NCI-H2029 (cell line): ENCODE results near the gene DLG2.
A peak's percentile ranks its signal among the peaks of the same experiment; 100 is the strongest.
"Not testable (repeated sequence)": the region's sequence is repeated elsewhere in the genome, so short reads cannot be mapped to it uniquely, and the experiment has no call there.

ENCODE experiments used
- DNase-seq: peaks from one replicate; lab custom pipeline; 2025; lab: John Stamatoyannopoulos, UW

DLG2 gene

GRCh38 chr11:85444479-85444878 is 182.7 kb downstream of the DLG2 start:
- no peak for DNase-seq

- DNase-seq: no peak
Measured at GRCh38 chr11:85440273-85440672, 186.9 kb downstream of the DLG2 start.

- DNase-seq: no peak
Measured at GRCh38 chr11:85438328-85438727, 188.8 kb downstream of the DLG2 start.

GRCh38 chr11:85431319-85431718 is 195.8 kb downstream of the DLG2 start:
- no peak for DNase-seq

GRCh38 chr11:85423794-85424193 is 203.3 kb downstream of the DLG2 start:
- DNase-seq: no peak

GRCh38 chr11:85423316-85423715 is 203.8 kb downstream of the DLG2 start:
- DNase-seq: no peak

GRCh38 chr11:85414175-85414574 is 213.0 kb downstream of the DLG2 start:
- DNase-seq: no peak

- DNase-seq: no peak
Measured at GRCh38 chr11:85407648-85408047, 219.5 kb downstream of the DLG2 start.

GRCh38 chr11:85406841-85407240 is 220.3 kb downstream of the DLG2 start:
- no peak for DNase-seq

GRCh38 chr11:85406316-85406715 is 220.8 kb downstream of the DLG2 start:
- DNase-seq: no peak

- peak; percentile 9 for DNase-seq
Measured at GRCh38 chr11:85395515-85396055, 231.6 kb downstream of the DLG2 start.

GRCh38 chr11:85394283-85394682 is 232.9 kb downstream of the DLG2 start:
- no peak for DNase-seq

- no peak for DNase-seq
Measured at GRCh38 chr11:85391141-85391540, 236.0 kb downstream of the DLG2 start.

- no peak for DNase-seq
Measured at GRCh38 chr11:85385547-85385946, 241.6 kb downstream of the DLG2 start.

- no peak for DNase-seq
Measured at GRCh38 chr11:85385111-85385510, 242.0 kb downstream of the DLG2 start.

GRCh38 chr11:85379066-85379465 is 248.1 kb downstream of the DLG2 start:
- DNase-seq: no peak

GRCh38 chr11:85377901-85378300 is 249.2 kb downstream of the DLG2 start:
- DNase-seq: no peak

GRCh38 chr11:85359859-85360258 is 267.3 kb downstream of the DLG2 start:
- DNase-seq: no peak

- DNase-seq: no peak
Measured at GRCh38 chr11:85355921-85356320, 271.2 kb downstream of the DLG2 start.

GRCh38 chr11:85349539-85349938 is 277.6 kb downstream of the DLG2 start:
- not testable (repeated sequence) for DNase-seq

GRCh38 chr11:85348945-85349344 is 278.2 kb downstream of the DLG2 start:
- DNase-seq: no peak

GRCh38 chr11:85347291-85347690 is 279.9 kb downstream of the DLG2 start:
- no peak for DNase-seq

GRCh38 chr11:85346484-85346883 is 280.7 kb downstream of the DLG2 start:
- no peak for DNase-seq

- DNase-seq: not testable (repeated sequence)
Measured at GRCh38 chr11:85340846-85341245, 286.3 kb downstream of the DLG2 start.

GRCh38 chr11:85318573-85318972 is 308.6 kb downstream of the DLG2 start:
- no peak for DNase-seq
